ENCODE results near the gene MTF2.

The MTF2 gene

DNA sequence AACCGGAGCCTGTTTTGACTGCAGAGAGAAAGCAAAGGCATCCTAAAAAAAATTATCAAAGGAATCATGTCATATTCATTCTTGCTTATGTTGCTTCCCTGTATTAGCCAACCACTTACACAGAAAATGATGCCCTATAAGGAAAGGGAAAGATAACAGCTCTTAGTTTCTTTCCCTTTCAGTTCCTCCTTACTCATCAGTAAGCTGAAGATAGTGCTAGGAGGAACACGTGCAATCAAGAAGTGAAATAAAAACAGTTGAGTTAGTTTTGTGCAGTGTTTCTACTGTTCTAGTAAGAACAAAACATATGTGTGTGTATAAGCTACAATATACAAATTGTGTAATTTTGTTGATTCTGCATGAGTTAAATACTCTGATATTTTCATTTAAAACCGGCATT, 45.3 kb upstream of the MTF2 start:
- Histone ChIP-seq H3K4me3 (ENCODE audit: severe bottlenecking) (no peak overlapping the region), H3K27ac (ENCODE audit: poor library complexity, severe bottlenecking) (no peak overlapping the region), H3K36me3 (ENCODE audit: low read depth) (no peaks in the 10 kb centered on the region), H3K4me1 (ENCODE audit: insufficient read depth, poor library complexity, severe bottlenecking) (no peaks in the 10 kb centered on the region), H3K27me3 (ENCODE audit: insufficient read depth, poor library complexity, severe bottlenecking) (no peaks in the 10 kb centered on the region), H3K9me3 (ENCODE audit: severe bottlenecking) (no peaks in the 10 kb centered on the region)
- TF ChIP-seq, protein P1, sequence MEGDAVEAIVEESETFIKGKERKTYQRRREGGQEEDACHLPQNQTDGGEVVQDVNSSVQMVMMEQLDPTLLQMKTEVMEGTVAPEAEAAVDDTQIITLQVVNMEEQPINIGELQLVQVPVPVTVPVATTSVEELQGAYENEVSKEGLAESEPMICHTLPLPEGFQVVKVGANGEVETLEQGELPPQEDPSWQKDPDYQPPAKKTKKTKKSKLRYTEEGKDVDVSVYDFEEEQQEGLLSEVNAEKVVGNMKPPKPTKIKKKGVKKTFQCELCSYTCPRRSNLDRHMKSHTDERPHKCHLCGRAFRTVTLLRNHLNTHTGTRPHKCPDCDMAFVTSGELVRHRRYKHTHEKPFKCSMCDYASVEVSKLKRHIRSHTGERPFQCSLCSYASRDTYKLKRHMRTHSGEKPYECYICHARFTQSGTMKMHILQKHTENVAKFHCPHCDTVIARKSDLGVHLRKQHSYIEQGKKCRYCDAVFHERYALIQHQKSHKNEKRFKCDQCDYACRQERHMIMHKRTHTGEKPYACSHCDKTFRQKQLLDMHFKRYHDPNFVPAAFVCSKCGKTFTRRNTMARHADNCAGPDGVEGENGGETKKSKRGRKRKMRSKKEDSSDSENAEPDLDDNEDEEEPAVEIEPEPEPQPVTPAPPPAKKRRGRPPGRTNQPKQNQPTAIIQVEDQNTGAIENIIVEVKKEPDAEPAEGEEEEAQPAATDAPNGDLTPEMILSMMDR (IDR thresholded peaks at IDR 0.05; ENCODE audit: poor library complexity, severe bottlenecking): no peak
- ATAC-seq (ENCODE audit: low read depth) (no peak), DNase-seq (ENCODE audit: low spot score) (no peak)

DNA sequence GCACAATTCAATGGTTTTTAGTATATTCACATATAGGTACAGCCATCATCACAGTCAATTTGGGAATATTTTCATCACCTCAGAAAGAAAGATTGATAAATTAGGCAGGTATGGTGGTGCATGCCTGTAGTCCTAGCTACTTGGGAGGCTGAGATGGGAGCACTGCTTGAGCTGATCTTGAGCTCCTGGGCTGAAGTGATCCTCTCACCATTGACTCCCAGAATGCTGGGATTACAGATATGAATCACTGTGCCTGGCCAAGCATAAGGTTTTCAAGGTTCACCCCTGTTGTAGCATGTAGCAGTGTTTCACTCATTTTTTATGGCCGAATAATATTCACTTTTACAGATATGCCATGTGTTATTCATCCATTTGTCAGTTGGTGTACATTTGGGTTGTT, 44.7 kb upstream of the MTF2 start:
- Histone ChIP-seq H3K27ac (ENCODE audit: poor library complexity, severe bottlenecking) (no peak overlapping the region), H3K4me3 (ENCODE audit: severe bottlenecking) (no peak overlapping the region), H3K9me3 (ENCODE audit: severe bottlenecking) (no peaks in the 10 kb centered on the region), H3K36me3 (ENCODE audit: low read depth) (no peaks in the 10 kb centered on the region), H3K27me3 (ENCODE audit: insufficient read depth, poor library complexity, severe bottlenecking) (no peaks in the 10 kb centered on the region), H3K4me1 (ENCODE audit: insufficient read depth, poor library complexity, severe bottlenecking) (no peaks in the 10 kb centered on the region)
- TF ChIP-seq, protein P1 (IDR thresholded peaks at IDR 0.05; ENCODE audit: poor library complexity, severe bottlenecking): no peak
- DNase-seq (ENCODE audit: low spot score) (no peak), ATAC-seq (ENCODE audit: low read depth) (no peak)

DNA sequence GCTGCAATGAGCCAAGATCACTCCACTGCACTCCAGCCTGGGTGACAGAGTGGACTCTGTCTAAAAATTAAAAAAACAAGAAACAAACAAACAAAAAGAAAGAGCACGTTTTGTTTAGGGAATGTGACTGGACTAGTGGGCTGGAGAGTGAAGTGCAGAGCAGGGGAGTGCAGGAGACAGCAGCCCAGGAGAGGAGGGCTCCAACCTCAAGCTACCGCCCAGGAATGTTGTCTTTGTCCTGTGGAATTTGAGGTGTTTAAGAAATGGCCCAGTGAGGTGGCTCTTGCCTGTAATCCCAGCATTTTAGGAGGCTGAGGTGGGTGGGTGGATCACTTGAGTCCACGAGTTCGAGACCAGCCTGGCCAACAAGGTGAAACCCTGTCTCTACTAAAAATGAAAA, 42.4 kb upstream of the MTF2 start:
- TF ChIP-seq, protein P1 (IDR thresholded peaks at IDR 0.05; ENCODE audit: poor library complexity, severe bottlenecking): no peak
- Histone ChIP-seq H3K27ac (ENCODE audit: poor library complexity, severe bottlenecking) (no peak overlapping the region), H3K9me3 (ENCODE audit: severe bottlenecking) (no peaks in the 10 kb centered on the region)

DNA sequence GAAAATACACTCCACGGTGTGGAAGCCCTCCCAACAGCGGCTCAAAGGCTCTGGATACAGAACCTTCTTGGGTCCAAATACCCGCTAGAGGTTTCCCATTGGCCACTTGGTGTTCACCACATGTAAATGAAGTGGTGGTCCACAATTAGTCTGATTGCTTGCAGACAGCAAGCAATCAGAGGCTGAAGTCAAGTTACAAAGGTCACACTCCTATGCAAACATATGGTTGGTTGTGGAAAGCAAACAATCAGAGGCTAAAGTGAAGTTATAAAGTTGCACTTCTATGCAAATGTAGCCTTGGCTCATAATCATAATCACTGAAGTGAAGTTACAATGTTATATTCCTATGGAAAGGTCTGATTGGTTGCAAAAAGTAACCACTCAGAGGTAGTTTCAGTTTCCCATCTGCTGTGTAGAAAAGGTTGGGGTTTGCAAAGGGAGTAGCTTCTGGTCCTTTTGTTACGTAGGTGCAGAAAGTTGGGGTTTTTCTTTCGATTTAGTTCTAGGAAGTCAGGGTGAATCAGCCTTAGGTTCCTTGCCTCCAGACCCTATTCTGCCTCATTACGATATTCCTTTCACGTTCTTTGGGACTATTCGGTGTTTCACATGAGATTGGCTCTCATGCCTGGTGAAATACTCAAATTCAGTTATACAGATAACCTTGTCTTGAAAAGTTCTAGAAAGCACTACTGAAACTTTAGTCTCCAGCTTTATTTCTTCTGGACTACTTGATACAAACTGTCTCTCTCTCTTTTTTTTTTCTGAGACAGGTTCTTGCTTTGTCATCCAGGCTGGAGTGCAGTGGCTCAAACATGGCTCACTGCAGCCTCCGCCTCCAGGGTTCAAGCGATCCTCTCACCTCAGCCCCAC, 36.7 kb upstream of the MTF2 start:
- peak overlapping the region; percentile 4 for H3K4me3 ChIP-seq (ENCODE audit: severe bottlenecking)
- no peaks in the 10 kb centered on the region for H3K36me3 ChIP-seq (ENCODE audit: low read depth)
- H3K27me3 ChIP-seq (ENCODE audit: insufficient read depth, poor library complexity, severe bottlenecking): no peaks in the 10 kb centered on the region
- TF ChIP-seq, protein P1 (IDR thresholded peaks at IDR 0.05; ENCODE audit: poor library complexity, severe bottlenecking): no peak
- DNase-seq (ENCODE audit: low spot score) (no peak), ATAC-seq (ENCODE audit: low read depth) (peak; percentile 49; the same call in 2 of the 3 replicates)
- H3K9me3 ChIP-seq (ENCODE audit: severe bottlenecking): no peaks in the 10 kb centered on the region
- H3K4me1 ChIP-seq (ENCODE audit: insufficient read depth, poor library complexity, severe bottlenecking): no peaks in the 10 kb centered on the region
- H3K27ac ChIP-seq (ENCODE audit: poor library complexity, severe bottlenecking): no peak overlapping the region

More for the DNA sequence above, 42.4 kb upstream of the MTF2 start:
- H3K27me3 ChIP-seq (ENCODE audit: insufficient read depth, poor library complexity, severe bottlenecking): no peaks in the 10 kb centered on the region
- H3K36me3 ChIP-seq (ENCODE audit: low read depth): no peaks in the 10 kb centered on the region
- no peak overlapping the region for H3K4me3 ChIP-seq (ENCODE audit: severe bottlenecking)
- ATAC-seq (ENCODE audit: low read depth) (no peak), DNase-seq (ENCODE audit: low spot score) (no peak)
- no peaks in the 10 kb centered on the region for H3K4me1 ChIP-seq (ENCODE audit: insufficient read depth, poor library complexity, severe bottlenecking)

DNA sequence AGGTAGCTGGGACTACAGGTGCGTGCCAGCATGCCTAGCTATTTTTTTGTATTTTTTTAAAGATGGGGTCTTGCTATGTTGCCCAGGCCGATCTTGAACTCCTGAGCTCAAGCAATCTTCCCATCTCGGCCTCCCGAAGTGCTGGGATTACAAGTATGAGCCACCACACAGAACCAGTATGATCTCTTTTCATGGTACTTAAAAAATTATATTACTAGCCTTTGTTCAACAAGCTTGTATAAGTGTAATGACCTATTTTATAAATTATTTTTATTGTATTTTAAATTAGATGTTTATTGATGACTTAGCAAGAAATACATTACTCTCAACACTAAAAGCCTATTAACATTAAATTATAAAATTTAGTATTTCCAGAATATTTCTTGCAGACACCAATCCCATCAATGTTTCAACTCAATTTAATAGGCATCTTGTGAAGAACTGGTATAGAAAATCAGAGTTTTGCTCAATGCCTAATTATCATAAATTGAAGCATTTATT, 36.0 kb upstream of the MTF2 start:
- Histone ChIP-seq H3K4me1 (ENCODE audit: insufficient read depth, poor library complexity, severe bottlenecking) (no peaks in the 10 kb centered on the region), H3K4me3 (ENCODE audit: severe bottlenecking) (no peak overlapping the region), H3K27me3 (ENCODE audit: insufficient read depth, poor library complexity, severe bottlenecking) (no peaks in the 10 kb centered on the region), H3K9me3 (ENCODE audit: severe bottlenecking) (no peaks in the 10 kb centered on the region), H3K27ac (ENCODE audit: poor library complexity, severe bottlenecking) (no peak overlapping the region), H3K36me3 (ENCODE audit: low read depth) (no peaks in the 10 kb centered on the region)
- TF ChIP-seq, protein P1 (IDR thresholded peaks at IDR 0.05; ENCODE audit: poor library complexity, severe bottlenecking): no peak
- no peak for DNase-seq (ENCODE audit: low spot score)
- no peak for ATAC-seq (ENCODE audit: low read depth)

Data from RWPE2 (cell line).